SJCRH30 (cell line): ENCODE measurements around the gene ABCA7. TPM values are rescaled to one million over a fixed set of nuclear protein-coding genes. Genes with fewer than 3 reads are reported as not detected.

Experiments
- DNase-seq, 2 experiments: peaks; one replicate each; pipeline ENCODE4 v3.0.0-alpha.2; 2015 to 2020
- H3K27ac ChIP-seq: fragments of 250-450 bp; sonication (Bioruptor Pico); 2 replicates; pipeline ENCODE4 v1.5.1; 2020; ENCODE audit warnings: mild to moderate bottlenecking, moderate library complexity
- H3K27me3 ChIP-seq: fragments of 250-450 bp; sonication (Bioruptor Pico); 2 replicates; pipeline ENCODE4 v1.5.1; 2020; ENCODE audit warnings: mild to moderate bottlenecking, moderate library complexity
- H3K36me3 ChIP-seq: fragments of 250-450 bp; sonication (Bioruptor Pico); 2 replicates; pipeline ENCODE4 v1.5.1; 2020; ENCODE audit warnings: mild to moderate bottlenecking, moderate library complexity
- H3K4me1 ChIP-seq: fragments of 250-450 bp; sonication (Bioruptor Pico); 2 replicates; pipeline ENCODE4 v1.5.1; 2020; ENCODE audit warnings: mild to moderate bottlenecking, moderate library complexity
- H3K4me3 ChIP-seq: fragments of 250-450 bp; sonication (Bioruptor Pico); 2 replicates; pipeline ENCODE4 v1.5.1; 2020; ENCODE audit warnings: mild to moderate bottlenecking, moderate library complexity
- H3K9me3 ChIP-seq: fragments of 250-450 bp; sonication (Bioruptor Pico); replicated peaks from 2 replicates; pipeline ENCODE4 v1.5.1; 2020; ENCODE audit warnings: mild to moderate bottlenecking, moderate library complexity
- total RNA-seq: library from RNA; depleted of rRNA; stranded (reverse); fragments of >200 nt; shearing (Covaris generic); gene quantifications from 2 replicates; pipeline ENCODE4 v1.2.3, GENCODE V29; 2014

The ABCA7 gene
- total RNA-seq, 1 experiment from 2014 or later, result 11.0 TPM

DNA sequence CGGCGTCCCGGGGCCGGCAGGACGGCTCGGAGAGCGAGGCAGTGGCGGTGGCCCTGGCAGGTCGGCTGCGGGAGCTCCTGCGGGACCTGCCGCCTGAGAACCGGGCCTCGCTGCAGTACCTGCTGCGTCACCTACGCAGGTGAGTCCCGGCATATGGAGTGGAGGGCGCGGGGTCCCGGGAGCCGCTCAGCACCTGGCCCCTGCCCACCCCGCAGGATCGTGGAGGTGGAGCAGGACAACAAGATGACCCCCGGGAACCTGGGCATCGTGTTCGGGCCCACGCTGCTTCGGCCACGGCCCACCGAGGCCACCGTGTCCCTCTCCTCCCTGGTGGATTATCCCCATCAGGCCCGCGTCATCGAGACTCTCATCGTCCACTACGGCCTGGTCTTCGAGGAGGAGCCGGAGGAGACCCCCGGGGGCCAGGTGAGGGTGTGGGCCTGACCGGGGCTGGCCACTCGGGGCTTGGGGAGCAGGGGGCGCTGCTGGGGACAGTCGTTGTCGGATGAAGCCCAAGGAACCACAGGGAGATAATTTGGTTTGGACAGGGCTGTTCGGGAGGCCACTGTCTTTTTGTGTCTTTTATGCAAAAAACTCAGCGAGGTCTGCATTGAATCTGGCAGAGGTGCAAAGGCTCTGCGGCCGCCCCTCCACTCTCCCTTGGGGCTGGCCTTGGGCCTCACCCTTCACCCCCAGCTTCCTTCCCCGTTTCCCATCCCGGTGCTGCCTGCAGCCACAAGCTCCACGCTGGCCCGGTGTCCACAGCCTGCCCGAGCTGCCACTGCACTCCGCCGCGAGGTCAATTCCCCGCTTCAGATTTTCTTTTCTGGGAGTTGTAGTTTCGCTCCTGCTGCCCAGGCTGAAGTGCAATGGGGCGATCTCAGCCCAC lies 43.3 kb downstream of the ABCA7 start:
- H3K4me3 ChIP-seq, result no peak overlapping the region
- H3K27ac ChIP-seq, result no peak overlapping the region
- peaks cover 6% of the 10 kb centered on the region; the same call in 1 of the 2 replicates for H3K36me3 ChIP-seq
- no peaks in the 10 kb centered on the region for H3K27me3 ChIP-seq
- no peak for DNase-seq
- H3K9me3 ChIP-seq, result no peaks in the 10 kb centered on the region
- H3K4me1 ChIP-seq, result peaks cover 8% of the 10 kb centered on the region; the same call in 1 of the 2 replicates

DNA sequence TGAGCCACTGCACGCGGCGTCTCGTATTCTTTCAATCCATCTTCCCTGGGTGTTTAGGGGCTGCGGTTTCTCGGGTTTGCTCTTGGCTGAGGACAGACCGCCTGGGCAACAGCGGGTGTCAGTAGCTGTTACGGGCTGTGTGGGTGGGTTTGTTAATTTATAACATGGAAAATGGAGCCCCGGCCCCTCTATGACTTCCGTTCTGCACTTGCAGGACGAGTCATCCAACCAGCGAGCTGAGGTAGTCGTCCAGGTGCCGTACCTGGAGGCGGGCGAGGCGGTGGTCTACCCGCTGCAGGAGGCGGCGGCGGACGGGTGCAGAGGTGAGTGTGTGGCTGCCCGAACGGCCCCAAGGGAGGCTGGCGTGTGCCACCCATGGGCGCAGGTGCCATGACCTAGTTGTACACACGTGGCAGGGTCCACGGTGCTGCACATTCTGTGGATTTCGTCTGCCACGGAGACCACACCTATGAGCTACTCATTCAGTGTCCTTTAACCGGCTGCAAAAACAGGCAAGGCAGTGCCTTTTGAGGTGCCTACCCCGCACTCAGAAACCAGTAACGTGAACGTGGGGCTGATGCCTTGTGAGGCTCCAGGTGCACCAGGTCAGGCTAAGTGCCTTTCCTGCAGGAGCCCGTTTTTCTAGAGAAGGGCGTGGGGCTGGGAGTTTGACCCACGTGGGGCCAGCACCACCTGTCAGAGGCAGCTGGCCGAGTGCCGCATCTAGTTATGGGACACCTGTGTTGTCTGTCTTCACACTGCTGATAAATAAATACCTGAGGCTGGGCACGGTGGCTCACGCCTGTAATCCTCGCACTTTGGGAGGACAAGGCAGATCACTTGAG lies 44.3 kb downstream of the ABCA7 start:
- Histone ChIP-seq H3K27me3 (no peaks in the 10 kb centered on the region), H3K4me3 (no peak overlapping the region), H3K4me1 (peaks cover 8% of the 10 kb centered on the region; the same call in 1 of the 2 replicates), H3K36me3 (peaks cover 10% of the 10 kb centered on the region; the same call in 1 of the 2 replicates), H3K27ac (no peak overlapping the region), H3K9me3 (no peaks in the 10 kb centered on the region)
- no peak for DNase-seq

GRCh38 chr19:1085053-1085658 lies 45.2 kb downstream of the ABCA7 start:
- DNase-seq, result no peak
- H3K9me3 ChIP-seq, result no peaks in the 10 kb centered on the region
- peaks cover 8% of the 10 kb centered on the region; the same call in 1 of the 2 replicates for H3K4me1 ChIP-seq
- no peak overlapping the region for H3K4me3 ChIP-seq
- no peaks in the 10 kb centered on the region for H3K27me3 ChIP-seq
- H3K27ac ChIP-seq, result no peak overlapping the region
- peaks cover 10% of the 10 kb centered on the region; the same call in 1 of the 2 replicates for H3K36me3 ChIP-seq

- DNase-seq, result peak in 1 of 2 experiments; percentile 46
These were observed 46.0 kb downstream of the ABCA7 start for GRCh38 chr19:1085676-1086442.

GRCh38 chr19:1086613-1087012 lies 46.7 kb downstream of the ABCA7 start:
- Histone ChIP-seq H3K27ac (peak overlapping the region; percentile 39), H3K4me3 (no peak overlapping the region), H3K9me3 (no peaks in the 10 kb centered on the region), H3K36me3 (peaks cover 19% of the 10 kb centered on the region), H3K4me1 (peaks cover 8% of the 10 kb centered on the region; the same call in 1 of the 2 replicates), H3K27me3 (no peaks in the 10 kb centered on the region)
- peak; percentile 66 to 72 for DNase-seq

More at GRCh38 chr19:1085676-1086442, 46.0 kb downstream of the ABCA7 start:
- H3K36me3 ChIP-seq, result peaks cover 13% of the 10 kb centered on the region
- peak overlapping the region; percentile 39 for H3K27ac ChIP-seq
- H3K4me1 ChIP-seq, result peaks cover 8% of the 10 kb centered on the region; the same call in 1 of the 2 replicates
- H3K27me3 ChIP-seq, result no peaks in the 10 kb centered on the region
- no peaks in the 10 kb centered on the region for H3K9me3 ChIP-seq
- no peak overlapping the region for H3K4me3 ChIP-seq

DNA sequence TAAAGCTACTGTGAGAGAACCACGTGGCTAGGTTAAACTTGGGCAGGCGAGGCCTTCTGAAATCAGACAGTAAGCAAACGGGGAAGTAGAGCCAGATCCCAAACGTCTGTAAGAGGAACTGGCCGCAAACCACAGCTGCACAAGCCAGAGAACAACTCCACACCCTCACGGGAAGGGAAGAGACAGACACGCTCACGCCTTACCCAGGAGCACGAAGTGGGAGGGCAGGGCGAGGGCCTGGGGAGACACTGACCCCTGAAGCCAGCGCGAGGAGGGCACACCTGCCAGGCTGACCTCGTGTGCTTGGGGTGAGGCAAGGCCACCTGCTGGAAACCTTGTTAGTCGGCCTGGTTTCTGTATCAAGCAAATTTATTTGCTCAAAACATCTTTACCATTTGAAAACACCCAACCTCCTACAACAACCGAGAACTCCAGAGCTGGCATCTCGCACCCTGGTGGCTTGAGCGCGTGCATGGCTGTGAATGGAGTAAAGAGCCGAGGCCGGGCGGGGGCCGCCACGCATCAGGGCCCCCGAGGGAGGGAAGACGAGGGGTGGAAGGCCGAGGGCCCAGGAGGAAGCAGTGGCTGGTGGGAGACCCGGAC lies 48.0 kb downstream of the ABCA7 start:
- Histone ChIP-seq H3K4me1 (peaks cover 8% of the 10 kb centered on the region; the same call in 1 of the 2 replicates), H3K4me3 (no peak overlapping the region), H3K36me3 (peaks cover 27% of the 10 kb centered on the region), H3K27ac (no peak overlapping the region), H3K9me3 (no peaks in the 10 kb centered on the region), H3K27me3 (no peaks in the 10 kb centered on the region)
- no peak for DNase-seq

DNA sequence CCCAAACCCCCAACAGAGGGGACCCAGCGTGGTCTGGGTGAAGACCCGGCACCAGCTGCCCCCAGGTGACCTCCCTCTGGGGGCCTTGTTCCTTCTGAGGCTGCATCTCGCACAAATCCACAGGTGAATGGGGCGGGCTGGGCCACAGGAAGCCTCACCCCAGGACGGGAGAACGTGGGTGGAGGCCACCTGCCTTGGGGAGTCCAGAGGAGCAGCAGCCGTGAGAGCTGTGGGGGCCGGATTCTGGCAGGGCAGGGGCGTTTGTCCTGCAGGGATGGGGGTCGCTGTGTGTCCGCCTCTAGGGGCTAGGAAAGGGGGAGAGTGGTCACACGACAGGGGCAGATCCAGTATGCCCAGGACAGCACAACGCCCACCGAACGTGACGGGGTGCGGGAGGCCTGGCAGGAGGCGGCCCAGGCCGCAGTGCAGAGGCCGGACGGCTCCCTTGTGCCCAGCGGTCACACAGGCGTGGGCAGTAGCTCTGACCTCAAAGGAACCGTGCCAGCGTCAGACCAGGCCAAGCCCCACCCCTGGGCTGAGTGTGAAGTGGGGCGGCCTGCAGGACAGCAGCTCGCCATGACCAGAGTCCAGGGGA lies 48.6 kb downstream of the ABCA7 start:
- Histone ChIP-seq H3K4me1 (peaks cover 8% of the 10 kb centered on the region; the same call in 1 of the 2 replicates), H3K36me3 (peaks cover 30% of the 10 kb centered on the region), H3K27me3 (no peaks in the 10 kb centered on the region), H3K4me3 (no peak overlapping the region), H3K9me3 (no peaks in the 10 kb centered on the region), H3K27ac (no peak overlapping the region)
- no peak for DNase-seq

- H3K9me3 ChIP-seq, result no peaks in the 10 kb centered on the region
- DNase-seq, result no peak
- H3K4me1 ChIP-seq, result peaks cover 8% of the 10 kb centered on the region; the same call in 1 of the 2 replicates
- no peak overlapping the region for H3K4me3 ChIP-seq
- no peak overlapping the region for H3K27ac ChIP-seq
- no peaks in the 10 kb centered on the region for H3K27me3 ChIP-seq
- H3K36me3 ChIP-seq, result peaks cover 33% of the 10 kb centered on the region
These were observed 49.3 kb downstream of the ABCA7 start for GRCh38 chr19:1089126-1089771.

DNA sequence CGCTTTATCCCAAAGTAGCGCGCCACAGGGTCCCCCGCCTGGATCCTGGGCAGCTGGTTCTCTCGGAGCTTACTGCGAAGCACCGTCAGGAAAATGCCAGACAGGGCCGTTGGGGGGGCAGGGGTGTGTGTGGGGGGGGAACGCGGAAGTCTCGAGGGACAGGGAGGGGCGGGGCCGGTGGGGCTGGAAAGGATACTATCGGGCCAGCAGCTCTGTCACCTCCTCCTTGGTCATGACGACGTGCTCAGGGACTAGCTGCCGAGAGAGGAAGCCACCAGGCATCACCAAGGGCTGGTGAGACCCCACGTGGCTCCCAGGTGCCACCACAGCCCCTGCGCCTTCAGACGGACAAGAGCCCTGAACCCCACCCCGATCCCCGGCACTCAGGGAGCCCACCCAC lies 50.0 kb downstream of the ABCA7 start:
- Histone ChIP-seq H3K27me3 (no peaks in the 10 kb centered on the region), H3K9me3 (no peaks in the 10 kb centered on the region), H3K4me3 (no peak overlapping the region), H3K27ac (no peak overlapping the region), H3K4me1 (peaks cover 8% of the 10 kb centered on the region; the same call in 1 of the 2 replicates), H3K36me3 (peaks cover 33% of the 10 kb centered on the region)
- DNase-seq, result no peak

DNA sequence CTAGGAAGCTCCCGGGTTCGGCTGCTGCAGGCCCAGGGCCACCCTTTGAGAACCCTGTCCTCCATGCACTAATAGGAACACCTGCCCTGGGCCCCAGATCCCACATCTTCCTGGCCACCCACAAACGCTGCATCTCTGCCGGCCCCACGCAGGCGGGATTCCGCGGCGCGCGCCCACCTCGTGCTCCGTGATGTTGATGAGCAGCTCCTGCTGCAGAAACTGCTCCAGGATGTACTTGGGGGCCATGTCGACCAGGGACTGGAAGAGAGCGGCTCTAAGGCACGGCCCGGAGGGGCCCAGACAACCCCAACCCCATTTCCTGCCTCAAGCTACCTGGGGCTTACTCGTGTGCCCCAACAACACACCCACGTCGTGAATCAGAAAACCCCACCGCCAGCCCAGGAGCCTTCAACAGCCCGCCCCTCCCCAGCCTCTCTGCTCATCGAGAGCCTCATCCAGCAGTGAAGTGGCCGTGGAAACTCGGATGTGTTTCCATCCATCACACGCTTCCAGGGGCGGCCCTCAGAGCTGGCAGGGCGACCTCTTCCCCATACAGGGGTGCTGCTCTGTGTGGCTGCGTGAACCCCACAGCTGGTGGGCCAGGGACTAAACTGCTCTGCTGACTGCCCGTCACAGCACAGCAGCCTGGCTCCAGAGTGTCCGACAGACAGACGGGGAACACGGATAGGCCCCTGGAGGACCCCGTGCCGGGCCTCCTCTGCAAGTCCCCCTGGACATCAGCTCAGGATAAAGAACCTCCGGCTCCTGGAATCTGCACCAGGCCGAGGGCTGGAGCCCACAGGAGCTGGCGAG lies 51.0 kb downstream of the ABCA7 start:
- Histone ChIP-seq H3K4me1 (peaks cover 7% of the 10 kb centered on the region; the same call in 1 of the 2 replicates), H3K9me3 (no peaks in the 10 kb centered on the region), H3K27ac (no peak overlapping the region), H3K36me3 (peaks cover 33% of the 10 kb centered on the region), H3K27me3 (no peaks in the 10 kb centered on the region), H3K4me3 (no peak overlapping the region)
- DNase-seq, result no peak

GRCh38 chr19:1091544-1092175 lies 51.8 kb downstream of the ABCA7 start:
- DNase-seq, result no peak
- H3K9me3 ChIP-seq, result no peaks in the 10 kb centered on the region
- H3K36me3 ChIP-seq, result peaks cover 33% of the 10 kb centered on the region

GRCh38 chr19:1093330-1093729 lies 53.4 kb downstream of the ABCA7 start:
- no peaks in the 10 kb centered on the region for H3K4me1 ChIP-seq
- H3K4me3 ChIP-seq, result no peak overlapping the region
- no peak overlapping the region for H3K27ac ChIP-seq
- peaks cover 24% of the 10 kb centered on the region for H3K36me3 ChIP-seq
- no peak for DNase-seq
- no peaks in the 10 kb centered on the region for H3K9me3 ChIP-seq
- H3K27me3 ChIP-seq, result no peaks in the 10 kb centered on the region

More at GRCh38 chr19:1091544-1092175, 51.8 kb downstream of the ABCA7 start:
- no peak overlapping the region for H3K4me3 ChIP-seq
- no peaks in the 10 kb centered on the region for H3K27me3 ChIP-seq
- no peak overlapping the region for H3K27ac ChIP-seq
- H3K4me1 ChIP-seq, result peaks cover under 1% of the 10 kb centered on the region; the same call in 1 of the 2 replicates
